NCI-H146 treated with DMSO at 0.1 percent for 48 hours (cell line): ENCODE results near the gene PTTG1IP.

Experiments
- DNase-seq: peaks from one replicate; lab custom pipeline; 2025; ENCODE audit not compliant: unreplicated experiment; lab: John Stamatoyannopoulos, UW

PTTG1IP gene

DNA sequence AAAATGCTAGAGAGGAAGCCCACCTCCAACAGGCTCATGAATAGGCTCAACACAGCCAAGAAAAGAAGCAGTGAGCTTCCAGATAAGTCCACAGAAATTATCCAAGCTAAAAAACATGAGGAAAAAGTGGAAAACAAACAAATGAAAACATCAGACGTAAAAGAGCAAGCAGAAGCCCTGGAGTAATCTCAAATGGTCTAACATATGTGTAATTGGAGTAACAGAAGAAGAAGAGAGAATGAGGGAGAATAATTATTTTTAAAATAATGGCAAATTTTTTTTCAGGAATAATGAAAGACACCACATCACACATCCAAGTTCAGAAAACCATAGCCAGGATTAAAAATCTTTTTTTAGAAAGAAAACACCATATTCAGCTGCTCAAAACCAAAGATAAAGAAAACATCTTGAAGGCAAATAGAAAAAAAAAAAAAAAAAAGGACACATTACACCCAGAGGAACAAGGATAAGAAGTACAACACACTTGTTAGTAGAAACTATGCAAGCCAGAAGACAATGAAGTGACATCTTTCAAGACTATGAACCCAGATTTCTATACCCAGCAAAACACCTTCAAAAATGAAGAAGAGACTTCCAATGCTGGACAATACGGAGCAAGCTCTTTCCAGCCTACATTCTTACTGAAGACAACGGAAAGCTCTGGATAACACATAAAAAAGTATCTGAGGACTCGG, 45.0 kb downstream of the PTTG1IP start:
- DNase-seq, result no peak

DNA sequence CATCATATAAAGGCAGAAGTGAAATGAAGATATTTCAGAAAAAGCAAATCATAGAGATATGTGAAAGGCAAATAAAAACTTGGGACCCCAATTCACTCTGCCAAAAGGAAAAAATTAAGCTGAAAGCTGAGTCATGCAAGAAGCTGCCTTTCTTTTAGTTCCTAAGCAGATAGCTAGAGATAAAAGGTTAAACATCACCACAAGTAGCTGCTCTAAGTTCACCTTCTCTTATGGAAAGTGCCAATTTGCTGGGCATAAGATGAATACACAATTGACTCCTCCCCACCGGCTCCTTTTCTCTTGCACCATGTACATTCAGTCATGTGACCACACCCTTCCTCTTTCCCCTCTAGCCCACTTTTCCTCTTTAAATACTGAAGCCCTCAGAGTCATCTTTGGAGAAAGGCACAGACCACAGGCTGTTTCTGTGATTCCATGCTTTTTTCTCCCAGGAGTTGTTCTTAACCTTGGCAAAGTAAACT, 50.3 kb downstream of the PTTG1IP start:
- DNase-seq, result no peak

DNA sequence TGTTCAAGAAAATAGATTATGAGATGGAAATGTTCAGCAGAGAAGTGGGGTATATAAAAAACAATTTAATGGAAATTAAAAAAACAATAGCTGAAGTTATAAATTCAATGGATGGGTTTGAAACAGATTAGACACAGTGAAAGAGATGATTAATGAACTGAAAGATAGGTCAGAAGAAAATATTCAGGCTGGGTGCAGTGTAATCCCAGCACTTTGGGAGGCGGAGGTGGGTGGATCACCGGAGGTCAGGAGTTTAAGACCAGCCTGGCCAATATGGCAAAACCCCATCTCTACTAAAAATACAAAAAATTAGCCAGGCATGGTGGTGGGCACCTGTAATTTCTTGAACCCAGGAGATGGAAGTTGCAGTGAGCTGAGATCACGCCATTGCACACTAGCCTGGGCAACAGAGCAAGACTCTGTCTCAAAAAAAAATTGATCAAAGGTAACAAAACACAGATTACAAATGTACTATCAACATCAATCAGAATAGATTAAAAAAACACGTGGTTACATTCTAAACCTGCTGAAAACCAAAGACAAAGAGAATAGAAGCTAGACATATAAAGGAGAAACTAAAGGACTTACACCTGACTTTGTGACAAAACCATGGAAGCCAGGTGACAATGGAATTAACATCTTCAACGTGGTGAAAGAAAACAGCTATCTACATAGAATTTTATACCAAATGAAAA, 50.9 kb downstream of the PTTG1IP start:
- no peak for DNase-seq

DNA sequence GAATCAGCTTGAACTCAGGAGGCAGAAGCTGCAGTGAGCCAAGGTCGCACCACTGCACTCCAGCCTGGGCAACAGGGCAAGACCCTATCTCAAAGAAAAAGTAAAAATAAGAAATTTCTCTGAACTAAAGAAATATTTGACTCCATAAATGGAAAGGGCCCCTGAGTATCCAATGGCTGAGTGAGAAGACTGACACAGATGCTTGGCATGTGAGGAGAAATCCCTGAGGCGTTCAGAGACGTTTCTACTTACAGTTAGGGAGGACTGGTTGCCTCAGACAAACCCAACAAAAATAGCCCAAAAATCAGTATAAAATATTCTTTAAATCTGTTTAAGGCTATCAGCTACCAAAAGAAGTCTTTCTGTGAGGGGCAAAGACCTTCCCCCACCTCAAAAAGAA, 52.6 kb downstream of the PTTG1IP start:
- no peak for DNase-seq

DNA sequence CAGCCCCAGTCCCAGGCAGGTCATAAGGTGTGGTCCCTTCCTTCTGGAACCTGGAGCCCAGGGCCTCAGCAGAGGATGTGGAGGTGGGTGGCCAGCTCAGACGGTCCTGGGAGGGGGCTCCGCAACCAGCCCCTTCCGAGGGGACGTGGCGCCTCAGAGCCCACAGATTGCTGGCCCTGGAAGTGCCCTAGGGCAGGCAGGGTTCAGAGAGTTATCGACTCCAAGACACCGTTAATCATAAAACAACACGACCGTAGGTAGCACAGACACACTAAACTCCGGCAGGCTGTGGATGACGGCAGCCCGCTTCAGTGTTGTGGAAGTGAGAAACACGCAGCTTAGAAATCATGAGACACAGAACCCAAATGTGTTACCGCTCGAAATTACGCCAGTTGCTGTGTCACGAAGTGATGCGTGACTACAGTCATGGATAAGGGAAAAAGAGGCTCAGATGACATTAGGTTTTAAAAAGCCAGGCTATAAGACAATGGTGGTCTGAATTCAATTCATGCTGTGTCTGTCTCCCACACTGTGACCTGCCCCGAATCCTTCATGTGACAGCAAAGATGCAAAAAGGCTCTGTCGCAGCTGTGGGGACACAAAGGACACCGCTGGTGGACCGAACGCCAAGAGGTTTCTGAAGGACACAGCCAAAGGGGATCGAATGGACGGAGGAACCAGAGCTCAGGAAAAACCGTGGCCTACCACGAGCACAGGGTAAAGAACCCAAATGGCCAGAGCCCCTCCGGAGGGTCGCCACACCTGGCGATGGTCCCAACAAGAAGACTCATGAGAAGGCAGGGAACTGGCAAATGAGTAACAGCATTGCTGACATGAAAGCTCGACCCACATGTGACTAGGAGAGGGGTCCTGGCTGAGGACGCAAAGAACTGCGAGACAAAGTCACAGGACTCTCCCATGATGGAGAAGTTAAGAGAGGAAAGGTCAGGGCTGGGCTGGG, 53.9 kb downstream of the PTTG1IP start:
- no peak for DNase-seq

DNA sequence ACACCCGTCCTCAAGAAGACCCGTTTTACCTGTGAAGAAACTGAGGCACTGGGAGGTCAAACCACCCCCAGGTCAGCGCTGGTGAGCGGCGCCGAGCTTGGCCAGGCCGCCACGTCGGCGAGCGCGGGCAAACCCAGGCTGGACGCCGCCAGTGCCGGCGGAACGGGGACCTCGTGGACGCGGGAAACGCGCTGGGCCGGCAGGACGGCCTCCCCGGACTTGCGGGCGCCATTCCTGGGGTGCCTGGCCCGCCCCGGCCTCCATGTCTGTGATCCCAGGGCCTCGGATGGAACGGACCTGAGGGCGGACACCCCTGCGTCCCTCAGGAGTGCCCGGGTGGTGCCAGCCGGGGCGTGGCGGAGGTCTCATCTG, 54.9 kb downstream of the PTTG1IP start:
- no peak for DNase-seq

DNA sequence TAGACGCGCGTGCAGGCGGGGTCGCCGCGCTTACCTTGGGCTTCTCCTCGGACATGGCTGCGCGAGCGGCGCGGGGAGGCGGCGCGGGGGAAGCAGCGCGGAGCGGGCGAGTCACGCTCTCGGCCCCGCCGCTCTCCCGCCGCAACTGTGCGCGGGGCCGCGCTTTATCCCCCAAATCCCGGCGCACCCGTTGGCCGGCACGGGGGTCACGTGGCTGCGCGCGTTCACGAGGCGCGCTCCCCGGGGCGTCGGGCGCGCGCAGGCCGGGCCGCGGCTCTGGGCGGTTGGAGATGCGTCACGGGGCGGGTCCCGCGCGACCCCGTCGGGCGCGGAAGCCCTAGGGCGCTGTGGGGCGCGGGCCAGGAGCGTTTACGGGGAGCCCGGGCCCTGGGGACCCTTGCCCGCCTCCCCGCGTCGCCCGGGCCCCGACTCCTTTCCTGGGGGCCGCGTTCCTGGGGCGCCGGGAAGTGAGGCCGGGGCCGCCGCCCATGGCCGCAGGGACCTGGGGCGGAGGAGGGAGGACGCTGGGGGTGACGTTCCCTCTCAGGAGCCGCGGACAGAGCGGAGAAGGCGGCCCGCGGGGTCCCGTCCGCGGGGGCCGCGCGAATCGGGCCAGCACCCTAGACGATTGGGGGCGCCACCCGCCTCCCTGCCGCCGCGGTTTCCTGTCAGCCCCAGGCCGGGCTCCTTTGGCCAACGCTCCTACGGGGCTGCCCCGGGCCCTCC, 55.4 kb downstream of the PTTG1IP start, which contains the start of gene SUMO3:
SUMO3 (minus strand) TSS at position 149 of the 726 bp plus-strand sequence; CDS start at position 55, 94 bp downstream.
- DNase-seq, result no peak

DNA sequence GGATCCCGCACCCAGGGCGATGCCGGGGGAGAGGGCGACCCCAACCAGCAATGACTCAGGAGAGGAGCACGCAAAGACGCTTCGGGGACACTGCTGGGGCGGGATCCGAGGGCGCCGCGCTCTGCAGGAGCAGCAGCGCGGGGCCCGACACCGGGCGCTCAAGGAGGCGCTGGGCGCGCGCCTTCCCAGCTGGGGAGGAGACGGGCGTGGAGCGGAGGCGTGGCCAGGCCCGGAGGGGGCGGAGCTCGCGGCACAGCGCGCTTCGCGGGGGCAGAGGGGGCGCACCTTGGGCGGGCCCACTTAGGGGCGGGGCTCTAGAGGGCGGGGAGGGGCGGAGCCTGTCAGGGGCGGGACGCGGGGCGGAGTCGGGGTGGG, 56.0 kb downstream of the PTTG1IP start:
- DNase-seq, result peak; percentile 5

DNA sequence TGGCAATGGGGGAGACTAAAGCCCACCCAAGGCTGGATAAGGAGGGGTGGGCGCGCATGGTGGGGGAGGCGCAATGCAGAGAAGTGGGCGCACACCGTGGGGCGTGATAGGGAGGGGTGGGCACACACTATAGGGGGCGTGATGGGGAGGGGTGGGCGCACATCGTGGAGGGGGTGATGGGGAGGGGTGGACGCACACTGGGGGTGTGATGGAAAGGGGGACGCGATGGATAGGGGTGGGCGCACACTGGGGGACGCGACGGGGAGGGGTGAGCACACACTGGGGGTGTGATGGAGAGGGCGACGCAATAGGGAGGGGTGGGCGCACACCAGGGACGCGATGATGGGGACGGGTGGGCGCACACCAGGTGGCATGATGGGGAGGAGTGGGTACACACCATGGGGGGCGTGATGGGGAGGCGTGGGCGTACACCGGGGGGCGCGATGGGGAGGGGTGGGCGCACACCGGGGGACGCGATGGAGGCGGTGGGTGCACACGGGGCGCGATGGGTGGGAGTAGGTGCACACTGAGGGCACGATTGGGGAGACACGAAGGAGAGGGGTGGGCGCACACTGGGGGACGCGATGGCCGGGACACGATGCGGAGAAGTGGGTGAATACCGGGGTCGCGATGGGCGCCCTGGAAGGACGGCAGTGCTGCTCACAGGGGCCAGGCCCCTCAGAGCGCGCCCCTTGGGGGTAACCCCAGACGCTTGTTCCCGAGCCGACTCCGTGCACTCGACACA, 56.6 kb downstream of the PTTG1IP start:
- DNase-seq, result no peak

DNA sequence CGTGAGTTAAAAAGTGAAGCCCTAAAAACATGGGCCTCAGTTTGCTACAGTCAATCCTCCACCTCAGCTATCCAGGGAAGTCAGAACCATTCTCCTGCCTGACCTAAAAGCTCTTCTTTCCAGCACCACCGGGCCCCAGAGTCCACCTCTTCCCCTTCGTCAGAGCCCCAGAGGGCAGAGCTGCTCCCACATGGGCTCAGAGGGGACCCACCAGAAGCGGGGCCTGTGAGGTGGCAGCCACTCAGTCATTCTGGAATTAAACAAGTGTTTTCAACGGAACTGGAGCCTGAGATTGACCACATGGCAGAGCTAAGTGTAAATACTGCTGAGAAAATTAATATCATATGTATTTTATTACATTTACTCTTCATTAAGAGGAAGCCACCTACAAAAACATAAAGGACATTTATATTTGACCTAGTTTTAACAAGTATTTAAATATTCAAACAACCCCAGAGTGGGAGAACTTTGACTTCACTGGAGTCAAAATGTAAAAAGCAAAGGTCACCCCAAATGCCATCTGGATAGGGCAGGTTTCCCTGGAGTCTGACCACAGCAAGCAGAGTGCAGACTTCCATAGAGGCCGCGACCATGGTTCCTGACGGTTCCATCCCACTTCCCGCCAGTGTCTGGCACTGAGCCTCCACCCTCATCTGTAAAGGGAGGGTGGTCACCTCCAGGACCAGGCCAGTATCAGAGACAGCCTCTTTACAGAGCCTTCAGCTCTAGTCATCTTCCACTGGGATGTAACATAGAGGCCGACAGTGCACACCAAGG, 57.5 kb downstream of the PTTG1IP start:
- DNase-seq, result no peak

DNA sequence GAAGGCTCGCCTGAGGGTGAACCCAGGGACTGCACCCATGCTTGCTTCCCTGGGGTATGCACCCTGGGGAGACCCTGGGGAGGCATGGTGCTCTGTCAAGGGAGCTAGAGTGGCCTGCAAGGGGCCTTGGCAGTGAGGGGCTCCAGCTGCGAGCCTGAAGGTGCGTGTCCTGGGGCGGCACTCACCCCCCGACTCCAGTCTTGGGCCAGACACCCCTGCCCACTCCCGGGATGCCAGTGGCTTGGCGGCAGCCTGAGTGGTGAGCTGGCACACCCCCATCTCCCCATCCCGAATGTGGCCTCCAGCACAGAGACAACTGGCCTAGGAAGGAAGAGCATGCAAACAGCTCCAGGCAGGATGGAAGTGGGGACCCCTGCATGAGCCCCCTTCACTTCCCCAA, 58.3 kb downstream of the PTTG1IP start:
- DNase-seq, result no peak

DNA sequence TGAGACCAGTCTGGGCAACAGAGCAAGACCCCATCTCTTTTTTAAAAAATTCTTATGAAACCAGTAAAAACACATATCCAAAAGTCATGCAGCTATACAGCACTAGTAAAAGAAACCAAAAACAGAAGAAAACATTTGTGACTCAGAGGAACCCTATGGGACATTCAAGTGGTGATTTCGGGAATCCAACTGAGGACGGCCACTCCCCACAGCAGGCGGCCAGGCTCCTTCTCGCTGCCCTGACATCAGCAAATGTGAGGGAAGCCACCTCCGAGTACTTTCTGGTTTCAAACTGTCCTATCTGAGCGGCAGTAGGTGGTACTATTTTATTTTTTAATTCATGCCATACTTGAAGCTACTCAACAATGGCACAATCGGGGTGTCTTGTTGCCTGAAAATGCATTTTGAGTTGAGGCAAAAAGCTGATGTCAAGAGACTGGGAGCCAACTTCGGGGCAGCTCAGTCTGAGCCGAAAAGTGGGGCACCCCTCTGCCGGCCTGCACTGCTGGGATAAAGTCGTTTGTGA, 58.9 kb downstream of the PTTG1IP start:
- DNase-seq, result no peak

DNA sequence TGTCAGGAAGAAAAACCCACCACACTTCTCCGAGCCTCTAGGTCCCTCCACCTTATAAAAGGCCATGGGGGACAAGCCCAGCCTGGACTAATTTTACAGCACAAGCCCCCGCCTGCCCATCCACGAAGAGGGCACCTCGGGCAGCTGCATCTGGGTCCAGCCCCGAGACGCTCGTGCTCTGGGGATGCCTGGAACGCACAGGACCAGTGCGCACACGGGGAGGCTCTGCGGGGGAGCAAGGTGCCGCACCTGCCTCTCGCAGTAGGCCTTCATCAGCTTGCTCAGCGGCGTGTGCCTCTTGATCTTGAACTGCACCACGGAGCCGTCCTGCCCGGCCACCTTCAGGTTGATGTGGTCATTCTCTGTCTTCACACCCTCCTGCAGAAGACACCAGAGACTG, 59.8 kb downstream of the PTTG1IP start:
- DNase-seq, result no peak

DNA sequence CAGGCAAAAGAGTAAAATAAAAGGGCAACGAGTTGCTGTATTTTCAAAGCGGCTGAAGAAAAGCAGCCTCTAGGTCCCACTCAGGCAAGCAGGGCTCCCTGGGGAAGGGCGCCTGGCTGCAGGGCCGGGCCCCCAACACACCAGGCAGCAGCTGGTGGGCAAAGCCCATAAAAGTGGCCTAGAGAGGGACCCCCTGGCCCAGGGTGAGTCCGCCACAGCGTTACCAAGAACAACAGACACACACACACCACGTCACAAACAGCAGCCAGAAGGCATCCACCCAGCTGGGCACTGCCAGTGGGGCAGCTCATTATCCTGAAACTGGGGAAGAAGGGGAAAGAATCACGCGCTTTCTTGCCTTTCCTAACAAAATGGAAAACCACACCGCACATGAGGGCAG, 60.3 kb downstream of the PTTG1IP start:
- DNase-seq, result no peak

DNA sequence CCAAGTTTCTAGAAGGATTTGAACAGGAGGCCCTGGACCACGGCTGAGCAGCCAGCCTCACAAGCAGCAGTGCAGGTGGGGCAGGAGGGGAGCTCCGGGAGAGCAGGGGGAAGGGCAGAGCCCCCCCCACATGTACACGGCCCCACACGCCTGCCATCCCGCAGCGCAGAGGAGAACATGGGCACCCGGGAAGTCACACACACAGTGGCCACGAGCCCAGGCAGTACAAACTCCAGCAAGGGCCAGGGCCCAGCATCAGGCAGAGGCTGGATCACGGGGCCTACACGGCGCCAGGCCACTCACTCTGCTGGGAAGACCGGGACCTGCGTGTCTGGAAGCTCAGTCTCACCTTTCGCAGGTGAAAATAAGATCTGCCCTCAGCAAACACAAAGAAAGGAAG, 60.9 kb downstream of the PTTG1IP start:
- DNase-seq, result no peak

DNA sequence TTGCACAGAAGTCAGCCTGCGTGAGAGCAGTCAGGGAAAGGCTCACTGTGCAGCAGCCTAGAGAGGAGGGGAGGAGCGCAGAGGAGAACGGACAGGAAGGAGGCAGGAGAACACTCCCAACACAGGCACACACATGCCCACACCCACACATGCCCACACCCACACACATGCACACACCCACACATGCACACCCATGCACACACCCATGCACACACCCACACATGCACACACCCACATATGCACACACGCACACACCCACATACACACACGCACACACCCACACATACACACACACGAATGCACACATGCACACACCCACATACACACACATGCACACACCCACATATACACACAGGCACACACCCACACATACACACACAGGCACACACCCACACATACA, 62.7 kb downstream of the PTTG1IP start:
- no peak for DNase-seq

DNA sequence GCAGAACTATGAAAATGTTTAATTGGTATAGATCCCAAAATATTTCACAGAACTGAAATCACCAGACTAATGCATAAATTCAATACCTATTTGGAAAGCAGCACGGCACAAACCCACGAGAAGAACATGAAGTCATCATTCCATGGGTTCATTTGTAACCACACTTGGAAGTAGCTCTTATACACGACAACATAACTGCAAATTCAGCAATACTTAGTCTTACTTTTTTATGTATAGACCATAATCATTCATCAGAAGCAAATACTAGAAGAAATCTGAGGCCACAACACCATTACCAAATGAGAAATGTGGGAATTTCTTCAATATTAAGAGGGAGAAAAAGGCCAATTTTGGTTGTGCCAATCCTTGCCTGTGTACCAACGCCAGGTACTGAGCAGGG, 67.6 kb downstream of the PTTG1IP start:
- no peak for DNase-seq

DNA sequence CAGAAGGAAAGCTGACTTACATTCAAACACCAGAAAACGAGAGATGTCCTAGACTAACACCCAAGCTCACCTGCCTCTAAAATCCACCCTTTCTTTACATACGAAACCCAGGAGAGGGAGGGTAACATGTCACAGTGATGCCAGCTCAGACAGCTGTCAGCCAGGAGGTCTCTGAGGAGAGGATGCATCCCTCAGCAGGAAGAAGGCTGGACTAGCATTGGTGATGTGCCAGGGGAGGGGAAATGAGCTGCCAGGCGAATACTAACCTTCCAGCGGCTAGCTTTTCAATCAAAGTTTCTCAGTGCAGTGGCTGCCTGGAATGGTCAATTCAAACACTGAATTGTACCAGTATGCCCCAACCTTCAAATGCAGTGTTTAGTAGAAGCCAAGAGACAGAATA, 68.3 kb downstream of the PTTG1IP start:
- DNase-seq, result no peak

DNA sequence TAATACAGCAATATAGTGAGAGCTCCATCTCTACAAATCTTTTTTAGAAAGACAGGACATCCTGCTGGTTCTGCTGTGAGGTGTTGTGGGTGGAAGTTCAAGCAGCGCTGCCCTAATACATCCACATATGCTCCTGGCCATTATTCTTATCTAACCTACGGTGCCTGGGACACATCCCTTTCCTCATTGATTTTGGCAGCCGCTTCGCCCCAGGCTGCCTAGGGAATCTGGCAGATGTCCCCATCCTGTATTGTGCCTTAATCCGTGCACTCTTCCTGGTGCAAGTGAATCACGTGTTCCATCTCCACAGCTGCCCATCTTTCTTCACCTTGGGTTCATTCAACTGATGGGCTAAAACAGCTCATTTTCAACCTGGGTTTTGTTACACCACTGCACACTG, 68.7 kb downstream of the PTTG1IP start:
- no peak for DNase-seq
